OCI-LY3 (cell line): ENCODE results near the gene AP2A2.

ENCODE experiments used
- H2AFZ ChIP-seq: fragments of 200-600, 300-600 bp; shearing (Covaris generic); 2 replicates; pipeline ENCODE4 v1.6.0; 2014; ENCODE audit warnings: antibody characterized with exemption, low read depth, low read length
- H3K27ac ChIP-seq: fragments of 200-600, 300-600 bp; sonication (generic); 2 replicates; pipeline ENCODE4 v1.5.1; 2014; ENCODE audit warnings: mild to moderate bottlenecking, low read length, moderate library complexity, mixed read lengths
- H3K27me3 ChIP-seq: fragments of 200-600, 300-600 bp; sonication (generic); 2 replicates; pipeline ENCODE4 v1.6.1; 2014; ENCODE audit warnings: low read depth, low read length, mixed read lengths
- H3K36me3 ChIP-seq: fragments of 200-600, 300-600 bp; sonication (generic); replicated peaks from 2 replicates; pipeline ENCODE3; 2014; ENCODE audit warnings: low read depth, low read length, mixed read lengths
- H3K4me1 ChIP-seq: fragments of 300-600, 200-600 bp; sonication (generic); 2 replicates; pipeline ENCODE4 v1.6.1; 2014; ENCODE audit warnings: low read length, mixed read lengths
- H3K4me2 ChIP-seq: fragments of 200-600, 300-600 bp; sonication (generic); 2 replicates; pipeline ENCODE4 v1.6.1; 2014; ENCODE audit warnings: low read length, mixed read lengths
- H3K4me3 ChIP-seq: fragments of 300-600, 200-600 bp; sonication (generic); 2 replicates; pipeline ENCODE4 v1.5.1; 2014; ENCODE audit warnings: antibody characterized with exemption, mild to moderate bottlenecking, low read length, moderate library complexity
- H3K79me2 ChIP-seq: fragments of 300-600, 200-600 bp; shearing (Covaris generic); 2 replicates; pipeline ENCODE4 v1.6.1; 2014; ENCODE audit warnings: mild to moderate bottlenecking, low read length, mixed read lengths
- H3K9ac ChIP-seq: fragments of 300-600, 200-600 bp; shearing (Covaris generic); 2 replicates; pipeline ENCODE4 v1.6.0; 2014; ENCODE audit warnings: mild to moderate bottlenecking, low read length, moderate library complexity
- H3K9me3 ChIP-seq: fragments of 200-600, 300-600 bp; shearing (Covaris generic); 2 replicates; pipeline ENCODE4 v1.6.1; 2014; ENCODE audit warnings: low read length, mixed read lengths; ENCODE audit not compliant: insufficient read depth
- H4K20me1 ChIP-seq: fragments of 200-600, 300-600 bp; sonication (generic); 2 replicates; pipeline ENCODE4 v1.6.1; 2016; ENCODE audit warnings: low read length, mixed read lengths; ENCODE audit not compliant: insufficient read depth
- EZH2phosphoT487 ChIP-seq: fragments of 200-600 bp; shearing (Covaris generic); IDR thresholded peaks from 2 replicates; pipeline ENCODE4 v1.6.1; 2018; ENCODE audit warnings: antibody characterized with exemption, mixed run types, low read depth
- TF ChIP-seq, protein P1 (sequence below): fragments of 200-600, 300-600 bp; sonication (generic); IDR thresholded peaks from 2 replicates; pipeline ENCODE4 v1.5.1; 2014; ENCODE audit warnings: antibody characterized with exemption, low read length, low read depth

The AP2A2 gene

DNA sequence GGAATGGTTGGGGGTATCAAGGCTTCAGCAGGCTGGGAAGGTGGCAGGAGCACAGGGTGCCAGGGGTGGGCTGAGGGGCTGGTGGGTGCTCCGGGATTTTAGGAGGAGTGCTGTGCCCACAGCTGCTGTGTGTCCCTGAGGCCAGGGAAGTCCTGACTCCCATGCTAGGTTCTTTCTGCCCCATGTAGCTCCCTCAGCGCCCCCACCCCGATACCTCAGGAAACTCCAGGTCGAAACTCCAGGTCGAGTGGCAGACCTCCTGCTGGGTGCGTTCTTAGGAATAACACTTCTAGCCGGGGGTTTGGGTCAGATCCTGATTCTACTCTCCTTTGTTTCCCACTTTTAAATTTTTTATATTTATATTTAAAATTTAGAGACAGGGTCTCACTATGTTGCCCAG lies 8.3 kb downstream of the AP2A2 start:
- Histone ChIP-seq H3K4me1 (no peaks in the 10 kb centered on the region), H4K20me1 (peaks cover 21% of the 10 kb centered on the region), H3K9me3 (no peaks in the 10 kb centered on the region), H2AFZ (no peak overlapping the region), H3K27ac (no peak overlapping the region), H3K9ac (no peak overlapping the region), H3K79me2 (peaks cover 78% of the 10 kb centered on the region), H3K27me3 (no peaks in the 10 kb centered on the region), H3K4me3 (no peak overlapping the region), H3K4me2 (no peak overlapping the region), H3K36me3 (peaks cover 3% of the 10 kb centered on the region)
- TF ChIP-seq, protein P1, sequence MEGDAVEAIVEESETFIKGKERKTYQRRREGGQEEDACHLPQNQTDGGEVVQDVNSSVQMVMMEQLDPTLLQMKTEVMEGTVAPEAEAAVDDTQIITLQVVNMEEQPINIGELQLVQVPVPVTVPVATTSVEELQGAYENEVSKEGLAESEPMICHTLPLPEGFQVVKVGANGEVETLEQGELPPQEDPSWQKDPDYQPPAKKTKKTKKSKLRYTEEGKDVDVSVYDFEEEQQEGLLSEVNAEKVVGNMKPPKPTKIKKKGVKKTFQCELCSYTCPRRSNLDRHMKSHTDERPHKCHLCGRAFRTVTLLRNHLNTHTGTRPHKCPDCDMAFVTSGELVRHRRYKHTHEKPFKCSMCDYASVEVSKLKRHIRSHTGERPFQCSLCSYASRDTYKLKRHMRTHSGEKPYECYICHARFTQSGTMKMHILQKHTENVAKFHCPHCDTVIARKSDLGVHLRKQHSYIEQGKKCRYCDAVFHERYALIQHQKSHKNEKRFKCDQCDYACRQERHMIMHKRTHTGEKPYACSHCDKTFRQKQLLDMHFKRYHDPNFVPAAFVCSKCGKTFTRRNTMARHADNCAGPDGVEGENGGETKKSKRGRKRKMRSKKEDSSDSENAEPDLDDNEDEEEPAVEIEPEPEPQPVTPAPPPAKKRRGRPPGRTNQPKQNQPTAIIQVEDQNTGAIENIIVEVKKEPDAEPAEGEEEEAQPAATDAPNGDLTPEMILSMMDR = no peak
- TF ChIP-seq EZH2phosphoT487 = no peak

GRCh38 chr11:934527-934926 lies 8.9 kb downstream of the AP2A2 start:
- no peak overlapping the region for H3K27ac ChIP-seq
- H2AFZ ChIP-seq = no peak overlapping the region
- H3K4me3 ChIP-seq = no peak overlapping the region
- no peaks in the 10 kb centered on the region for H3K36me3 ChIP-seq
- TF ChIP-seq, protein P1 = no peak
- no peak for TF ChIP-seq EZH2phosphoT487
- H3K9me3 ChIP-seq = no peaks in the 10 kb centered on the region
- H4K20me1 ChIP-seq = peaks cover 21% of the 10 kb centered on the region
- peaks cover 77% of the 10 kb centered on the region for H3K79me2 ChIP-seq
- no peak overlapping the region for H3K9ac ChIP-seq
- no peak overlapping the region for H3K4me2 ChIP-seq
- no peaks in the 10 kb centered on the region for H3K27me3 ChIP-seq
- no peaks in the 10 kb centered on the region for H3K4me1 ChIP-seq

DNA sequence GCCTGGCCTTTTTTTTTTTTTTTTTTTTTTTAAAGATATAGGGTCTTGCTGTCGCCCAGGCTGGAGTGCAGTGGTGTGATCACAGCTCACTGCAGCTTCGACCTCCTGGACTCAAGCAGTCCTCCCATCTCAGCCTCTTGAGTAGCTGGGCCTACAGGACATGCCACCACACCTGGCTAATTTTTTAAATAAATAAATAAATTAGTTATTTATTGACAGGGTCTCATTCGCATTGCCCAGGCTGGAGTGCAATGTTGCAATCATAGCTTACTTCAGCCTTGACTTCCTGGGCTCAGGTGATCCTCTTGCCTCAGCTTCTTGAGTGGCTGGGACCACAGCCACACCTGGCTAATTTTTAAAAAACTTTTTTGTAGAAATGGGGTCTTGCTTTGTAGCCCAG lies 10.5 kb downstream of the AP2A2 start:
- peaks cover 78% of the 10 kb centered on the region for H3K79me2 ChIP-seq
- no peaks in the 10 kb centered on the region for H3K4me1 ChIP-seq
- H3K36me3 ChIP-seq = no peaks in the 10 kb centered on the region
- no peaks in the 10 kb centered on the region for H3K27me3 ChIP-seq
- peaks cover 27% of the 10 kb centered on the region for H4K20me1 ChIP-seq
- no peaks in the 10 kb centered on the region for H3K9me3 ChIP-seq
- H3K9ac ChIP-seq = no peak overlapping the region
- H2AFZ ChIP-seq = no peak overlapping the region
- H3K4me3 ChIP-seq = no peak overlapping the region
- no peak for TF ChIP-seq EZH2phosphoT487
- TF ChIP-seq, protein P1 = no peak
- H3K4me2 ChIP-seq = no peak overlapping the region
- H3K27ac ChIP-seq = no peak overlapping the region

DNA sequence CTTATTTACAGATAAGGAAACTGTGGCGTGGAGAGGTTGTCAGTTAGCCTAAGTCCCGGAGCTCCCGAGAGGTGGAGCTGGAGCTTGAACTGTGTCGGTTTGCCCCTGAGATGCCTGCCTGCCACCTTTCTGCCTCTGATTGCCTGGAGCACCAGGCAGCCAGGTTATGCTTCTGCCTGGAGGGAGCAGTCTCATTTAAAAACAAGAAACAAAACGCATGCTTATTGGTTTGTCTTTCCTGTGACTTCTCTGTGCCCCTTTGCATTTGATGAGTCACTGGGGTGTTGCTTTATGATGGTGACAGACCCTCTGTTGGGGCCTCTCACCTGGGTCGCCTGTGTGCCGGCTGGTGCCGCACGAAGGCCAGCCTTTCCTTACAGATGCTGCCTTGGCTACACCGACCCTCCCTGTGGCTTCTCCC lies 12.2 kb downstream of the AP2A2 start:
- peaks cover 19% of the 10 kb centered on the region for H4K20me1 ChIP-seq
- no peak for TF ChIP-seq EZH2phosphoT487
- TF ChIP-seq, protein P1 = no peak
- H3K9me3 ChIP-seq = no peaks in the 10 kb centered on the region
- H3K9ac ChIP-seq = no peak overlapping the region
- no peaks in the 10 kb centered on the region for H3K36me3 ChIP-seq
- peaks cover 80% of the 10 kb centered on the region for H3K79me2 ChIP-seq
- H3K27ac ChIP-seq = no peak overlapping the region
- no peak overlapping the region for H2AFZ ChIP-seq
- H3K27me3 ChIP-seq = no peaks in the 10 kb centered on the region
- no peak overlapping the region for H3K4me2 ChIP-seq
- no peaks in the 10 kb centered on the region for H3K4me1 ChIP-seq
- no peak overlapping the region for H3K4me3 ChIP-seq
